Parathyroid adenoma (tissue), 2 donors: ENCODE measurements around the gene ORC2.

ENCODE experiments used
- H2AFZ ChIP-seq: fragments of 300-600 bp; sonication (generic); one replicate; pipeline ENCODE4 v1.7.0; 2017; ENCODE audit warnings: antibody characterized with exemption, mild to moderate bottlenecking
- H3K27ac ChIP-seq: fragments of 300-600 bp; sonication (generic); one replicate; pipeline ENCODE4 v1.7.0; 2017
- H3K27me3 ChIP-seq: fragments of 300-600 bp; sonication (generic); one replicate; pipeline ENCODE4 v1.7.0; 2017; ENCODE audit warnings: low read length; ENCODE audit not compliant: control insufficient read depth, insufficient read depth
- H3K36me3 ChIP-seq: fragments of 300-600 bp; sonication (generic); one replicate; pipeline ENCODE4 v1.7.0; 2017; ENCODE audit warnings: low read length; ENCODE audit not compliant: control insufficient read depth, insufficient read depth
- H3K4me1 ChIP-seq: fragments of 300-600 bp; sonication (generic); one replicate; pipeline ENCODE4 v1.7.0; 2017; ENCODE audit warnings: control low read depth
- H3K4me2 ChIP-seq: fragments of 300-600 bp; sonication (generic); one replicate; pipeline ENCODE4 v1.7.0; 2017; ENCODE audit warnings: low read length
- H3K4me3 ChIP-seq: fragments of 300-600 bp; sonication (generic); one replicate; pipeline ENCODE4 v1.7.0; 2017; ENCODE audit warnings: low read depth, low read length
- H3K79me2 ChIP-seq: fragments of 300-600 bp; sonication (generic); one replicate; pipeline ENCODE4 v1.7.0; 2017; ENCODE audit warnings: control low read depth
- H3K9ac ChIP-seq: fragments of 300-600 bp; sonication (generic); one replicate; pipeline ENCODE4 v1.7.0; 2017; ENCODE audit warnings: mild to moderate bottlenecking
- H3K9me3 ChIP-seq: fragments of 300-600 bp; sonication (generic); one replicate; pipeline ENCODE4 v1.7.0; 2017; ENCODE audit warnings: low read length; ENCODE audit not compliant: control insufficient read depth
- CTCF ChIP-seq: fragments of 300-600 bp; sonication (generic); IDR thresholded peaks from one replicate; pipeline ENCODE4 v1.7.0; 2017; ENCODE audit warnings: antibody characterized with exemption, mild to moderate bottlenecking
- donor health status: primary hyperparathyroidism.

The ORC2 gene

GRCh38 chr2:200930947-200931626 is 32.4 kb downstream of the ORC2 start:
- Histone ChIP-seq H2AFZ (no peak overlapping the region), H3K4me2 (no peak overlapping the region), H3K79me2 (no peaks in the 10 kb centered on the region), H3K9ac (no peak overlapping the region), H3K4me1 (no peaks in the 10 kb centered on the region), H3K4me3 (no peak overlapping the region), H3K36me3 (no peaks in the 10 kb centered on the region), H3K9me3 (no peaks in the 10 kb centered on the region), H3K27ac (no peak overlapping the region), H3K27me3 (no peaks in the 10 kb centered on the region)
- TF ChIP-seq CTCF: no peak

DNA sequence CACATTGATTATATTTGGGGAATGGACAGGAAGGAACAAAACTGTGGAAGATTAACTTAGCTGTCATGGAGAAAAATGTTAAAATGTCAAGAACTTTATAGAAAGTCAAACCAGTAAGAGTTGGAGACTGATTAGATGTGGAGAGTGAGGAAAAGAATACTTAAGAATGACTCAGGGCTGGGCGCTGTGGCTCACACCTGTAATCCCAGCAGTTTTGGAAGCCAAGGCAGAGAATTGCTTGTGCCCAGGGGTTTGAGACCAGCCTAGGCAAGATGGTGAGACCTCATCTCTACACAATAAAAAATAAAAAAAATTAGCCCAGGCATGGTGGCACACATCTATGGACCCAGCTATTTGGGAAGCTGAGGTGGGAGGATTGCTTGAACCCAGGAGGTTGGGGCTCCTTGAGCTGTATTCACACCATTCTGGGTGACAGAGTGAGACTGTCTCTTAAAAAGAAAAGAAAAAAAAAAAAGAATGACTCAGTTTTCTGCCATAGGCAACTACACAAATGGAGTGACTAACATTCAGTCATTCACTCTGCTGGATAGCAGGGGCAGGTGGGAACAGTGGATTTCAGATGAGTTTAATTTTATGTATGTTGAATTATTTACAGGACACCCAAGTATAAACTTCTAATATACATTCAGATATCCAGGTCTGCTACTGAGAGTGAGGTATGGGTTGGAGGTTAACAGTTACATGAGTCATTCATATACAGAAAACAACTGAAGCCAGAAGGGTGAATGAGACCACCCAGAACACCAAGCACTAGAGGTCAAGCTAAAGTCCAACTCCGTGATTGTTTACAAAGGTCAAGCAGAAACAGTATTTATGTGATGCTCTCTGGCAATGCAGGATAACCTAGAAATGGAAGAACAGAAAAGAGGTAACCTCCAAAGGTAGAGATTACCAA is 33.9 kb downstream of the ORC2 start:
- no peak overlapping the region for H3K27ac ChIP-seq
- TF ChIP-seq CTCF: no peak
- H3K36me3 ChIP-seq: no peaks in the 10 kb centered on the region

DNA sequence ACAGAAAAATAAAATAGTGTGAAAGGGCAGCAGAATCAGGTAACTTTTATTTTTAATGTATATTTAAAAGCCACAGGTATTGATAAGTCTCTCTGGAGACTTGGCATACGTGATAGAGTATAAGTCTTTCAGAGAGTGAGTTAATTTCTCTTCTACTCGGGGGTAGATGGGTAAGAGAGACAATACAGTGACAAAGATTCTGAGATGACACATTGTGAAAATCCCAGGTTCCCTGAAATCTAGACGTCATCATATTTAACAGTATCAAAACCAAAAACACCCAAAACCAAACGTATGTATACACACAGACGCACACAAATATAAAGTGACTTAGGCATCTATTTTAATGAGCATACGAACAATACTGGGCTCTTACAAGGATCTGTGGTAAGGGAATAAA is 41.0 kb downstream of the ORC2 start:
- Histone ChIP-seq H3K27me3 (no peaks in the 10 kb centered on the region), H3K4me2 (no peak overlapping the region), H3K27ac (no peak overlapping the region), H3K4me3 (no peak overlapping the region), H3K4me1 (no peaks in the 10 kb centered on the region), H3K9me3 (no peaks in the 10 kb centered on the region), H3K79me2 (no peaks in the 10 kb centered on the region), H3K36me3 (peaks cover 3% of the 10 kb centered on the region), H2AFZ (no peak overlapping the region), H3K9ac (no peak overlapping the region)
- no peak for TF ChIP-seq CTCF

More for the DNA sequence above, 33.9 kb downstream of the ORC2 start:
- Histone ChIP-seq H3K79me2 (no peaks in the 10 kb centered on the region), H3K4me3 (no peak overlapping the region), H3K9me3 (no peaks in the 10 kb centered on the region), H2AFZ (no peak overlapping the region), H3K4me2 (no peak overlapping the region), H3K9ac (no peak overlapping the region), H3K27me3 (no peaks in the 10 kb centered on the region), H3K4me1 (no peaks in the 10 kb centered on the region)

DNA sequence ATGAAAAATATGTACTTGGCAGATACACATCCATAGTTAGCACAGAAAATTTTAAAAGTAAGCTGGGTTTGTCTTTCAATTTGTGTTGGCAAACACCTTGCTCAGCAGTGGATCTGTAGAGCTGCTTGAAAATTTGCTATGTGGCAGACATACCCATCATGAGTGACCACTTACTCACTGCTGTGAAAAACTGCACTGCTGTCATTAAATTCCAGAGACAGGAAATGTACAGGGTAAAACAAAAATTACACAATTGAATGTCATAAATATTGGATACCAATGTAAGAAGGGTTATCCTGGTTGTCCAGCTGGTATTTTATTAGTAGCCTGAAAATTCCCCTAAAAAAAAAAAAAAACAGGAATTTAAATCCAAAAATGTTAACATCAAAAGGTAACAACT is 49.8 kb downstream of the ORC2 start:
- H3K27ac ChIP-seq: no peak overlapping the region
- H3K4me1 ChIP-seq: no peaks in the 10 kb centered on the region
- no peak overlapping the region for H3K9ac ChIP-seq
- no peaks in the 10 kb centered on the region for H3K36me3 ChIP-seq
- no peaks in the 10 kb centered on the region for H3K27me3 ChIP-seq
- H3K4me2 ChIP-seq: no peak overlapping the region
- H3K9me3 ChIP-seq: no peaks in the 10 kb centered on the region
- no peak overlapping the region for H2AFZ ChIP-seq
- no peak for TF ChIP-seq CTCF
- no peaks in the 10 kb centered on the region for H3K79me2 ChIP-seq
- no peak overlapping the region for H3K4me3 ChIP-seq
